PC-3 (cell line): ENCODE data around the gene ZNF692. TPM values are rescaled to one million over a fixed set of nuclear protein-coding genes. Genes with fewer than 3 reads are reported as not detected.

Source experiments
- ATAC-seq: fragments of 200-7000 bp; cut with Tn5 transposase; 2 replicates; pipeline ENCODE4 v1.9.1; 2020; ENCODE audit warnings: mild to moderate bottlenecking, moderate library complexity
- BruUV-seq: library from RNA; stranded (reverse); fragments of 400-500 nt; replicated peaks from 2 replicates; lab custom pipeline; 2021; lab: Mats Ljungman, UMichigan
- CTCF ChIA-PET: fragments of 300-600 bp; sonication (Branson Sonifier 250); formaldehyde crosslinking; loops from one replicate; lab custom pipeline; 2022; ENCODE audit warnings: antibody characterized with exemption; lab: Charles Lee
- POLR2A ChIA-PET: fragments of 300-600 bp; sonication (Branson Sonifier 250); formaldehyde crosslinking; loops from one replicate; lab custom pipeline; 2022; ENCODE audit warnings: antibody characterized with exemption; ENCODE audit not compliant: unreplicated experiment; lab: Charles Lee
- DNase-seq: peaks from one replicate; pipeline ENCODE4 v3.0.0-alpha.2; 2015
- H2AFZ ChIP-seq: fragments of 300-600 bp; sonication (generic); 2 replicates; pipeline ENCODE4 v1.6.0; 2016; ENCODE audit warnings: antibody characterized with exemption, low read length
- H3F3A ChIP-seq: fragments of 300-600 bp; sonication (generic); one replicate; pipeline ENCODE4 v1.6.0; 2017; ENCODE audit warnings: antibody characterized with exemption, low read length, control low read depth, mild to moderate bottlenecking; ENCODE audit not compliant: unreplicated experiment
- H3K27ac ChIP-seq: fragments of 300-600 bp; sonication (generic); 2 replicates; pipeline ENCODE4 v1.5.1; 2016; ENCODE audit warnings: mild to moderate bottlenecking, low read length
- H3K27me3 ChIP-seq: fragments of 300-600 bp; sonication (generic); 2 replicates; pipeline ENCODE4 v1.6.1; 2016; ENCODE audit warnings: low read length, mixed read lengths
- H3K36me3 ChIP-seq: fragments of 300-600 bp; sonication (generic); 2 replicates; pipeline ENCODE4 v1.6.1; 2016; ENCODE audit warnings: low read depth, mixed run types, low read length, mixed read lengths
- H3K4me1 ChIP-seq: fragments of 300-600 bp; sonication (generic); 2 replicates; pipeline ENCODE4 v1.5.1; 2016; ENCODE audit warnings: low read length; ENCODE audit not compliant: insufficient read depth
- H3K4me2 ChIP-seq: fragments of 300-600 bp; sonication (generic); 2 replicates; pipeline ENCODE4 v1.6.0; 2016; ENCODE audit warnings: low read length
- H3K4me3 ChIP-seq: fragments of 300-600 bp; sonication (generic); 2 replicates; pipeline ENCODE4 v1.5.1; 2016; ENCODE audit warnings: mild to moderate bottlenecking, low read length, mixed read lengths
- H3K79me2 ChIP-seq: fragments of 300-600 bp; sonication (generic); 2 replicates; pipeline ENCODE4 v1.6.1; 2017; ENCODE audit warnings: low read length, mixed read lengths
- H3K9ac ChIP-seq: fragments of 300-600 bp; sonication (generic); 2 replicates; pipeline ENCODE4 v1.6.0; 2016; ENCODE audit warnings: mild to moderate bottlenecking, low read length
- H3K9me2 ChIP-seq: fragments of 300-600 bp; sonication (generic); replicated peaks from 2 replicates; pipeline ENCODE4 v1.6.1; 2016; ENCODE audit warnings: mixed run types, low read length, mixed read lengths
- H3K9me3 ChIP-seq: fragments of 300-600 bp; sonication (generic); 2 replicates; pipeline ENCODE4 v1.6.1; 2016; ENCODE audit warnings: low read length, mixed read lengths
- H4K20me1 ChIP-seq: fragments of 300-600 bp; sonication (generic); 2 replicates; pipeline ENCODE4 v1.6.1; 2016; ENCODE audit warnings: low read length, mixed read lengths
- CTCF ChIP-seq: fragments of 300-600 bp; sonication (generic); conservative IDR thresholded peaks from 2 replicates; pipeline ENCODE4 v1.5.1; 2017; ENCODE audit warnings: antibody characterized with exemption, low read depth, mild to moderate bottlenecking, low read length
- EZH2 ChIP-seq: fragments of 300-600 bp; sonication (generic); IDR thresholded peaks from one replicate; pipeline ENCODE4 v1.6.1; 2017; ENCODE audit warnings: antibody characterized with exemption, mild to moderate bottlenecking, low read length; ENCODE audit not compliant: unreplicated experiment
- EZH2phosphoT487 ChIP-seq: fragments of 300-600 bp; sonication (generic); IDR thresholded peaks from 2 replicates; pipeline ENCODE4 v1.6.1; 2018; ENCODE audit warnings: mild to moderate bottlenecking, antibody characterized with exemption, low read length, borderline replicate concordance
- intact Hi-C: fragments of 100-400 bp; cut with micrococcal nuclease; formaldehyde crosslinking; loops from 2 replicates; pipeline ENCODE4 v1.9.0; 2023
- total RNA-seq: library from RNA; depleted of rRNA; stranded (reverse); fragments of >200 nt; gene quantifications from 2 replicates; pipeline ENCODE4 v1.2.3, GENCODE V29; 2014

Gene ZNF692
- total RNA-seq, 1 experiment from 2014 or later: 85.4 TPM

DNA sequence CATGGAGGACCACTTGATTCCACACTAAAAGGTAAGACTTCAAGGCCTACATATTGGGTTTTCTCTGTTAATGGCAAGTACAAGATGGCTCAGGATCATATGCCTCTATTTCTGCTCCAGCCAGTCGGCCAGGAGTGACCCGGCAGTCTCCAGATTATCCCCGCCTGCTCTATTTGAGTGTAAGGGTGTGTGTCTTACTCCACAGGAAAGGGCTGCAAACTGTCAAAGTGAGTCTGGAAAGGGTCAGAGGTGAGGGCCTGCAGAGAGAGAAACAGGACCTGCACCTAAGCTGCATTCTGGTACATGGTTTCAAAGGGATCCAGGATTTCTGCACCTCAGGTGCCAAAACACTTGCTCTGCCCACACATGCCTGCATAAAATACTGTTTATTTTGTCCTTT lies 9.2 kb downstream of the ZNF692 start:
- Histone ChIP-seq H4K20me1 (no peaks in the 10 kb centered on the region), H3K9ac (no peak overlapping the region), H3K9me3 (no peaks in the 10 kb centered on the region), H3K4me2 (no peak overlapping the region), H3K4me1 (no peaks in the 10 kb centered on the region), H3K27me3 (no peaks in the 10 kb centered on the region), H3K9me2 (no peaks in the 10 kb centered on the region), H3K4me3 (no peak overlapping the region), H3K36me3 (peaks cover 83% of the 10 kb centered on the region), H3F3A (no peaks in the 10 kb centered on the region), H3K27ac (no peak overlapping the region), H3K79me2 (no peaks in the 10 kb centered on the region), H2AFZ (no peak overlapping the region)
- peak; percentile 6; the same call in 1 of the 2 replicates for ATAC-seq
- ChIA-PET CTCF (no interaction called here), POLR2A (interaction anchor here (0.6 kb wide), 1 partner anchor 28 kb away, joined by 3 read pairs; no protein-coding TSS in a partner anchor)
- intact Hi-C loops: no loop called here
- DNase-seq: no peak
- BruUV-seq: no TSS peak
- TF ChIP-seq CTCF: no peak
- TF ChIP-seq EZH2: no peak
- TF ChIP-seq EZH2phosphoT487: no peak

GRCh38 chr1:248849152-248849551 lies 9.7 kb downstream of the ZNF692 start:
- TSS peak; percentile 5 for BruUV-seq
- Histone ChIP-seq H3K27ac (no peak overlapping the region), H4K20me1 (no peaks in the 10 kb centered on the region), H3K4me1 (no peaks in the 10 kb centered on the region), H3K79me2 (0 out of 2 replicates have a peak, but pooled peaks cover 3% of the 10 kb centered on the region), H3K9me2 (no peaks in the 10 kb centered on the region), H3K9ac (no peak overlapping the region), H3K27me3 (no peaks in the 10 kb centered on the region), H3K9me3 (no peaks in the 10 kb centered on the region), H3K4me3 (no peak overlapping the region), H2AFZ (no peak overlapping the region), H3F3A (no peaks in the 10 kb centered on the region), H3K36me3 (peaks cover 83% of the 10 kb centered on the region), H3K4me2 (no peak overlapping the region)
- POLR2A ChIA-PET: interaction anchor here (0.6 kb wide), 1 partner anchor 28 kb away, joined by 3 read pairs; no protein-coding TSS in a partner anchor
- intact Hi-C loops: no loop called here
- CTCF ChIA-PET: no interaction called here
- ATAC-seq: no peak
- DNase-seq: no peak
- TF ChIP-seq EZH2phosphoT487 (no peak), EZH2 (no peak), CTCF (no peak)

GRCh38 chr1:248848602-248849001 lies 10.3 kb downstream of the ZNF692 start:
- Histone ChIP-seq H3K36me3 (peaks cover 78% of the 10 kb centered on the region), H3K4me2 (no peak overlapping the region), H3K9ac (no peak overlapping the region), H3F3A (no peaks in the 10 kb centered on the region), H3K79me2 (0 out of 2 replicates have a peak, but pooled peaks cover 8% of the 10 kb centered on the region), H3K9me3 (no peaks in the 10 kb centered on the region), H3K4me1 (no peaks in the 10 kb centered on the region), H3K4me3 (no peak overlapping the region), H3K9me2 (no peaks in the 10 kb centered on the region), H3K27me3 (no peaks in the 10 kb centered on the region), H2AFZ (no peak overlapping the region), H4K20me1 (no peaks in the 10 kb centered on the region), H3K27ac (no peak overlapping the region)
- ATAC-seq (no peak; the same call in 1 of the 2 replicates), DNase-seq (no peak)
- no peak for TF ChIP-seq EZH2
- no peak for TF ChIP-seq EZH2phosphoT487
- no peak for TF ChIP-seq CTCF
- intact Hi-C loops: no loop called here
- CTCF ChIA-PET: no interaction called here
- TSS peak; percentile 8 for BruUV-seq
- POLR2A ChIA-PET: interaction anchor here (0.6 kb wide), 1 partner anchor 10 kb away, joined by 4 read pairs; no protein-coding TSS in a partner anchor
